ENCODE data around the gene PRF1. TPM values are rescaled to one million over a fixed set of nuclear protein-coding genes. Genes with fewer than 3 reads are reported as not detected.

The PRF1 gene
- total and polyA plus RNA-seq, 2 of the 13 experiments (the other 11 are each of a cell fraction or from before 2014, with no cell fraction given), result 1.00 to 1.4 TPM

DNA sequence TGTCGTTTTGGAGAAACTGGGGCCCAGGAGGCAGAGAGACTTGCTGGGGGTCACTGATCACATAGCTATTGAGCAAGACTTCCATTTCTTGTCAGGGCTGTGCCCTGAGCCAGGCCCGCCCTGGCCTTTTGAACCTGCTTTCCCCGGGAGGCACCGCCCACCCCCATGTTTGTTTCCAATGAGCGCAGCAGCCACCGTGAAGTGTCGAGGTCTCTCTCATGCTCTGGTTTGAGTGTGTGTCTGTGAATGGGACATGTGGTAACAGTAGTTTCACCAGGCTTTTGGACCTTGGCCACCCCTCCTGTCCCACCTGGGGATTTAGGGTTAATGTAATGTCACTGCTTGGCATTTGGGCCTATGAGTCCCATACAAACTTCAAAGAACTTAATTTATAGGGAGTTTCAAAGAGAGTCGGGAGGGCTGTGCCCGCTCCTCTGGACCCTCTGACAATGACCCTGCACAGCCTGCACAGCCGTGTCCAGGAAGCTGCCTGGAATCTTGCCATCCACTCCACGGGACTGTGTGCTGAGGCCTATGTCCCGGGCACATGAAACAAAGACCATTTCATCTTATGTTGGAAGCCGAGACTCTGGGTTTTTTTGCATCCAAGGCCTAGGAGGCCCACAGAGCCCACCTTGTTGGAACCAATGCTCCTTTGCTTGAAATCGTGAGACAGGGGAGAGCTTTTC lies 6.3 kb downstream of the PRF1 start (continued):
- TF ChIP-seq ZNF788 (CRISPR knock-in tag; IDR thresholded peaks at IDR 0.05; ENCODE audit: borderline replicate concordance) (peak; percentile 64; the same call in 1 of the 2 replicates), ZNF772 (CRISPR knock-in tag; IDR thresholded peaks at IDR 0.05) (0 out of 2 replicates have a peak, but pooled peaks have one; percentile 46), PRPF4 (IDR thresholded peaks at IDR 0.05; ENCODE audit: low read depth, low read length, poor library complexity, severe bottlenecking) (no peak), HNRNPLL (IDR thresholded peaks at IDR 0.05; ENCODE audit: low read depth, low read length, poor library complexity, severe bottlenecking) (no peak), RFX5 (IDR thresholded peaks at IDR 0.05; ENCODE audit: low read depth, low read length) (no peak), GZF1 (CRISPR knock-in tag; IDR thresholded peaks at IDR 0.05) (no peak), ZSCAN12 (CRISPR knock-in tag; IDR thresholded peaks at IDR 0.05) (no peak), AGO1 (IDR thresholded peaks at IDR 0.05; ENCODE audit: low read depth, low read length, poor library complexity, severe bottlenecking) (no peak), NPAS2 (CRISPR knock-in tag; IDR thresholded peaks at IDR 0.05; ENCODE audit: borderline replicate concordance) (no peak), POLR2G (IDR thresholded peaks at IDR 0.05; ENCODE audit: low read depth, low read length) (no peak), ZNF230 (CRISPR knock-in tag; IDR thresholded peaks at IDR 0.05) (no peak), HES4 (CRISPR knock-in tag; IDR thresholded peaks at IDR 0.05; ENCODE audit: borderline replicate concordance) (no peak), ZNF274 (CRISPR knock-in tag; IDR thresholded peaks at IDR 0.05) (no peak), ZNF761 (CRISPR knock-in tag; conservative IDR thresholded peaks at IDR 0.05) (no peak), PRMT3 (CRISPR knock-in tag; IDR thresholded peaks at IDR 0.05; ENCODE audit: borderline replicate concordance, low read depth) (no peak), TBP (CRISPR knock-in tag; IDR thresholded peaks at IDR 0.05) (no peak), NFYB (CRISPR knock-in tag; IDR thresholded peaks at IDR 0.05) (no peak)
- TF ChIP-seq, protein P1, sequence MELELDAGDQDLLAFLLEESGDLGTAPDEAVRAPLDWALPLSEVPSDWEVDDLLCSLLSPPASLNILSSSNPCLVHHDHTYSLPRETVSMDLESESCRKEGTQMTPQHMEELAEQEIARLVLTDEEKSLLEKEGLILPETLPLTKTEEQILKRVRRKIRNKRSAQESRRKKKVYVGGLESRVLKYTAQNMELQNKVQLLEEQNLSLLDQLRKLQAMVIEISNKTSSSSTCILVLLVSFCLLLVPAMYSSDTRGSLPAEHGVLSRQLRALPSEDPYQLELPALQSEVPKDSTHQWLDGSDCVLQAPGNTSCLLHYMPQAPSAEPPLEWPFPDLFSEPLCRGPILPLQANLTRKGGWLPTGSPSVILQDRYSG (CRISPR knock-in tag; IDR thresholded peaks at IDR 0.05), result no peak
- TF ChIP-seq, protein P2, sequence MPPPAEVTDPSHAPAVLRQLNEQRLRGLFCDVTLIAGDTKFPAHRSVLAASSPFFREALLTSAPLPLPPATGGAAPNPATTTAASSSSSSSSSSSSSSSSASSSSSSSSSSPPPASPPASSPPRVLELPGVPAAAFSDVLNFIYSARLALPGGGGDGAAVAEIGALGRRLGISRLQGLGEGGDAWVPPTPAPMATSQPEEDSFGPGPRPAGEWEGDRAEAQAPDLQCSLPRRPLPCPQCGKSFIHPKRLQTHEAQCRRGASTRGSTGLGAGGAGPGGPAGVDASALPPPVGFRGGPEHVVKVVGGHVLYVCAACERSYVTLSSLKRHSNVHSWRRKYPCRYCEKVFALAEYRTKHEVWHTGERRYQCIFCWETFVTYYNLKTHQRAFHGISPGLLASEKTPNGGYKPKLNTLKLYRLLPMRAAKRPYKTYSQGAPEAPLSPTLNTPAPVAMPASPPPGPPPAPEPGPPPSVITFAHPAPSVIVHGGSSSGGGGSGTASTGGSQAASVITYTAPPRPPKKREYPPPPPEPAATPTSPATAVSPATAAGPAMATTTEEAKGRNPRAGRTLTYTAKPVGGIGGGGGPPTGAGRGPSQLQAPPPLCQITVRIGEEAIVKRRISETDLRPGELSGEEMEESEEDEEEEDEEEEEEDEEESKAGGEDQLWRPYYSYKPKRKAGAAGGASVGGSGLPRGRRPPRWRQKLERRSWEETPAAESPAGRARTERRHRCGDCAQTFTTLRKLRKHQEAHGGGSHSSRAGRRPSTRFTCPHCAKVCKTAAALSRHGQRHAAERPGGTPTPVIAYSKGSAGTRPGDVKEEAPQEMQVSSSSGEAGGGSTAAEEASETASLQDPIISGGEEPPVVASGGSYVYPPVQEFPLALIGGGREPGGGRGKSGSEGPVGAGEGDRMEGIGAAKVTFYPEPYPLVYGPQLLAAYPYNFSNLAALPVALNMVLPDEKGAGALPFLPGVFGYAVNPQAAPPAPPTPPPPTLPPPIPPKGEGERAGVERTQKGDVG (CRISPR knock-in tag; IDR thresholded peaks at IDR 0.05; ENCODE audit: borderline replicate concordance), result no peak
- TF ChIP-seq, protein P3, sequence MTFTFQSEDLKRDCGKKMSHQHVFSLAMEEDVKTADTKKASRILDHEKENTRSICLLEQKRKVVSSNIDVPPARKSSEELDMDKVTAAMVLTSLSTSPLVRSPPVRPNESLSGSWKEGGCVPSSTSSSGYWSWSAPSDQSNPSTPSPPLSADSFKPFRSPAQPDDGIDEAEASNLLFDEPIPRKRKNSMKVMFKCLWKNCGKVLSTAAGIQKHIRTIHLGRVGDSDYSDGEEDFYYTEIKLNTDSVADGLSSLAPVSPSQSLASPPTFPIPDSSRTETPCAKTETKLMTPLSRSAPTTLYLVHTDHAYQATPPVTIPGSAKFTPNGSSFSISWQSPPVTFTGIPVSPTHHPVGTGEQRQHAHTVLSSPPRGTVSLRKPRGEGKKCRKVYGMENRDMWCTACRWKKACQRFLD (CRISPR knock-in tag; IDR thresholded peaks at IDR 0.05; ENCODE audit: borderline replicate concordance), result no peak
- TF ChIP-seq, protein P4, sequence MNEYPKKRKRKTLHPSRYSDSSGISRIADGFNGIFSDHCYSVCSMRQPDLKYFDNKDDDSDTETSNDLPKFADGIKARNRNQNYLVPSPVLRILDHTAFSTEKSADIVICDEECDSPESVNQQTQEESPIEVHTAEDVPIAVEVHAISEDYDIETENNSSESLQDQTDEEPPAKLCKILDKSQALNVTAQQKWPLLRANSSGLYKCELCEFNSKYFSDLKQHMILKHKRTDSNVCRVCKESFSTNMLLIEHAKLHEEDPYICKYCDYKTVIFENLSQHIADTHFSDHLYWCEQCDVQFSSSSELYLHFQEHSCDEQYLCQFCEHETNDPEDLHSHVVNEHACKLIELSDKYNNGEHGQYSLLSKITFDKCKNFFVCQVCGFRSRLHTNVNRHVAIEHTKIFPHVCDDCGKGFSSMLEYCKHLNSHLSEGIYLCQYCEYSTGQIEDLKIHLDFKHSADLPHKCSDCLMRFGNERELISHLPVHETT (CRISPR knock-in tag; conservative IDR thresholded peaks at IDR 0.05), result no peak
- TF ChIP-seq, protein P5, sequence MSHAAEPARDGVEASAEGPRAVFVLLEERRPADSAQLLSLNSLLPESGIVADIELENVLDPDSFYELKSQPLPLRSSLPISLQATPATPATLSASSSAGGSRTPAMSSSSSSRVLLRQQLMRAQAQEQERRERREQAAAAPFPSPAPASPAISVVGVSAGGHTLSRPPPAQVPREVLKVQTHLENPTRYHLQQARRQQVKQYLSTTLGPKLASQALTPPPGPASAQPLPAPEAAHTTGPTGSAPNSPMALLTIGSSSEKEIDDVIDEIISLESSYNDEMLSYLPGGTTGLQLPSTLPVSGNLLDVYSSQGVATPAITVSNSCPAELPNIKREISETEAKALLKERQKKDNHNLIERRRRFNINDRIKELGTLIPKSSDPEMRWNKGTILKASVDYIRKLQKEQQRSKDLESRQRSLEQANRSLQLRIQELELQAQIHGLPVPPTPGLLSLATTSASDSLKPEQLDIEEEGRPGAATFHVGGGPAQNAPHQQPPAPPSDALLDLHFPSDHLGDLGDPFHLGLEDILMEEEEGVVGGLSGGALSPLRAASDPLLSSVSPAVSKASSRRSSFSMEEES (CRISPR knock-in tag; IDR thresholded peaks at IDR 0.05), result no peak
